Kidney epithelial cell (primary cell): ENCODE results near the gene SMARCD3. TPM values are rescaled to one million over a fixed set of nuclear protein-coding genes. Genes with fewer than 3 reads are reported as not detected.

Experiments
- DNase-seq: peaks from one replicate; pipeline ENCODE4 v3.0.0-alpha.2; 2010; ENCODE audit warnings: low read depth
- H3K27me3 ChIP-seq: 2 replicates; pipeline ENCODE4 v1.6.0; 2011; ENCODE audit warnings: low read length; ENCODE audit not compliant: control insufficient read depth, insufficient read depth
- H3K36me3 ChIP-seq: 2 replicates; pipeline ENCODE4 v1.5.1; 2011; ENCODE audit warnings: low read length; ENCODE audit not compliant: control insufficient read depth, insufficient read depth
- H3K4me3 ChIP-seq: 2 replicates; pipeline ENCODE4 v1.5.1; 2011; ENCODE audit warnings: low read depth, mild to moderate bottlenecking, control low read depth, low read length
- total RNA-seq: library from RNA; depleted of rRNA; stranded (reverse); fragments of >200 nt; gene quantifications from 2 replicates; pipeline ENCODE4 v1.2.3, GENCODE V29; 2015
- TF ChIP-seq, protein P1 (sequence below): IDR thresholded peaks from 2 replicates; pipeline ENCODE4 v1.5.1; 2011; ENCODE audit warnings: mild to moderate bottlenecking, moderate library complexity, low read length, control low read depth, inconsistent platforms; ENCODE audit not compliant: insufficient read depth, poor library complexity, severe bottlenecking

The SMARCD3 gene
- total RNA-seq, 1 donor from 2014 or later: 28.7 TPM

DNA sequence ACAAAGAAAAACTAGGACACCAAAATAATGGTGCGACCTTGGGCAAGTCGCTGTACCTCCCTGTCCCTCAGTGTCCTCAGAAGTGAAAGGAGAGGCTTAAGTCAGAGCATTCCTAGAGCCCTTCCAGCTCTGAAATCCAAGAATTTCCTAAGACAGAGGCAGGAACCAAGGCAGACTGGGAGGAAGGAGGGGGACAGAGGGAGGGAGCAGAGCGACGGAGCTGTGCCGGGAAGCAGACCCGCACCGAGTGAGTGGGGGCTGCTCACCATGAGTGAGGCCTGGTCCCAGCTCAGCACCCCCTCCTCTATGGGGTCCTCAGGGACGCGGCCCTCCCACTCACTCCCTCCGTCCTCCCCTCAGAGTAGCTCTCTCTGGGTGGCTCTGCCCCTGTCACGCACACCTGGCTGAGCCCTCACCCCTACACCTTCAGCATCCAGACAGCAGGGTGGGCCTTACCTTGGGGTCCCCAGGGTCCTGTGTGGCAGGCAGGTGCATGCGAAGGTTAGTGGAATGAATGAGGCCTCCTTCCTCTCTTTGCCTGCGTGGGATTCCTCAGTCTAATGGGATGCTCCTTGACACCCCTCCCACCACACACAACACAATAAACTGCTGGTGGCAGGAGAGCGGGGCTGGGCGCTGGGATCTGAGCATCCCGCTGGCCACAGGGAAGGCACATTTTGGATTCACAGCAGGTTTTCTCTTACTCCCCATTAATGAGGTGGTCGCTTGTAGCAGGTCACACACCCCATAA, 4.6 kb upstream of the SMARCD3 start:
- DNase-seq: no peak
- H3K4me3 ChIP-seq: no peak overlapping the region
- H3K36me3 ChIP-seq: no peaks in the 10 kb centered on the region
- H3K27me3 ChIP-seq: peaks cover 30% of the 10 kb centered on the region
- TF ChIP-seq, protein P1, sequence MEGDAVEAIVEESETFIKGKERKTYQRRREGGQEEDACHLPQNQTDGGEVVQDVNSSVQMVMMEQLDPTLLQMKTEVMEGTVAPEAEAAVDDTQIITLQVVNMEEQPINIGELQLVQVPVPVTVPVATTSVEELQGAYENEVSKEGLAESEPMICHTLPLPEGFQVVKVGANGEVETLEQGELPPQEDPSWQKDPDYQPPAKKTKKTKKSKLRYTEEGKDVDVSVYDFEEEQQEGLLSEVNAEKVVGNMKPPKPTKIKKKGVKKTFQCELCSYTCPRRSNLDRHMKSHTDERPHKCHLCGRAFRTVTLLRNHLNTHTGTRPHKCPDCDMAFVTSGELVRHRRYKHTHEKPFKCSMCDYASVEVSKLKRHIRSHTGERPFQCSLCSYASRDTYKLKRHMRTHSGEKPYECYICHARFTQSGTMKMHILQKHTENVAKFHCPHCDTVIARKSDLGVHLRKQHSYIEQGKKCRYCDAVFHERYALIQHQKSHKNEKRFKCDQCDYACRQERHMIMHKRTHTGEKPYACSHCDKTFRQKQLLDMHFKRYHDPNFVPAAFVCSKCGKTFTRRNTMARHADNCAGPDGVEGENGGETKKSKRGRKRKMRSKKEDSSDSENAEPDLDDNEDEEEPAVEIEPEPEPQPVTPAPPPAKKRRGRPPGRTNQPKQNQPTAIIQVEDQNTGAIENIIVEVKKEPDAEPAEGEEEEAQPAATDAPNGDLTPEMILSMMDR: no peak

DNA sequence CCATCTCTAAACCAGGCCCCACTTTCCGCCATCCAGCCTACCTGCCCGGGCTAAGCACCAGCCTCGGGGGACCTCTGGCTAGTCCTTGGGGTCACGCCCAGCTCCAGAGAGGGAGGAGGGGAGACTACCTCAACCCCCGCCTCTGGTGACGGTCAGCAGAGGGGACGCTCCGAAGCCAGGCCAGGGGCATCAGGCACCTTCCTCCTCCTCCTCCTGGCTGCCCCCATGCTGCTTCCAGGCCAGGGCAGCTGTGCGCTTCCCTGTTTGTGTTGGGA, 4.0 kb upstream of the SMARCD3 start:
- H3K36me3 ChIP-seq: no peaks in the 10 kb centered on the region

DNA sequence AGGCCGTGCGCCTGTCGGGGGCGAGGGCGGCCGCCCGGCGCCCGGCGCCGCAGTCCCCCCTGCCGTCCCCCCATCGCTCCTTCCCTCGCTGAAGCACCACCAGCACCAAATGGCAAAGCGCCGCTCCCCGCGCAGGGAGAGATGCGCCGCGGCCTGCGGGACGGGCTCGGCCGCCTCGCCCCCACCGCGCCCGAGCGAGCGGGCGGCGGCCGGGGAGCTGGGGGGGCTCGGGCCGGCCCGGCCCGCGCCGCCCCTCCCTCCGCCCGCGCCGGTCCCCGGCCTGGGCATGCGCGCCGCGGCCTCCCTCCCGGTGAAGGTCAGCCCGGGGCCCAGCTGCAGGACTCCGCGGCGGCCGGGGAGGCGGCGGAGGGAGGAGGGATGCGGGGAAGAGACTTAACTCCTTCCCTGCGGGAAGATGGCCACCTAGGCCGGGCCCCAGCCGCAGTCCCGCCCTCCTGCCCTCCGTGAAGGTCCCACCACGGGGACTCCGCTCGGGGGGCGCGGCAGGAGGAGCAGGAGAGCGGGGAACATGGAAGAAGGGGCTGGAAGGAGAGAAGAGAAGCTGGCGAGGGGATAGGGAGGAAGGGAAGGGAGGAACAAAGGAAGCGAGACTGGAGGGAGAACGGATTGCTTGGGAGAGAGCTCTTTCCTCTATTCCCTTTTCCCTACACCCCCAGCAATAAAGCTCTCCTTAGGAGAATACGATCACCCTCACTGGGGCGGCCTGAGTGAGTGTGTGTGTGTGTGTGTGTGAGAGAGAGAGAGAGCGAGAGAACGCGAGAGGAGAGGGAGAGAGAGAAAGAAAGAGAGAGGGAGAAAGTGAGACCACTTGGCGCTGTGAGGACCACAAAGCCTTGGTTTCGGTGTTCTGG, 3.4 kb upstream of the SMARCD3 start:
- Histone ChIP-seq H3K4me3 (peak overlapping the region; percentile 40), H3K27me3 (peaks cover 20% of the 10 kb centered on the region), H3K36me3 (no peaks in the 10 kb centered on the region)
- TF ChIP-seq, protein P1: no peak
- DNase-seq: no peak

More for the DNA sequence above, 4.0 kb upstream of the SMARCD3 start:
- TF ChIP-seq, protein P1: no peak
- Histone ChIP-seq H3K4me3 (peak overlapping the region; percentile 40), H3K27me3 (peaks cover 24% of the 10 kb centered on the region)
- DNase-seq: no peak

DNA sequence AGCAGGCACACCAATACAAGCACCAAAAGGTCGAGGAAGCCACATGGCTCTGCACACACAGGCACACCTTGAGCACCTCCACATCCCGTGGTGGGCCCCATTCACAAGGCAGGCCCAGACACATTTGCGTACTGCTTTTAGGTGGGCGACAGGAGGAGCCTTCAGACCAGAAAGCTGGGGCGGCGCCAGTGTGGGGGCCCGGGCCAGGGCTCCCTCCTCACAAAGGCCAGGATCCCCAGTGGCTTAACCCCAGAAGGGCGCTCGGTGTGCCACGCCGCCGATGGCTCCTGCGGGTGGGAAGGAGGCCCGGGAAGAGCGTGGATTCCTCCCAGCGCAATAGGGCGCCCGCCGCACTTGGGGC, 2.8 kb upstream of the SMARCD3 start:
- TF ChIP-seq, protein P1: no peak
- H3K4me3 ChIP-seq: peak overlapping the region; percentile 40
- H3K27me3 ChIP-seq: peaks cover 15% of the 10 kb centered on the region
- no peaks in the 10 kb centered on the region for H3K36me3 ChIP-seq
- no peak for DNase-seq

DNA sequence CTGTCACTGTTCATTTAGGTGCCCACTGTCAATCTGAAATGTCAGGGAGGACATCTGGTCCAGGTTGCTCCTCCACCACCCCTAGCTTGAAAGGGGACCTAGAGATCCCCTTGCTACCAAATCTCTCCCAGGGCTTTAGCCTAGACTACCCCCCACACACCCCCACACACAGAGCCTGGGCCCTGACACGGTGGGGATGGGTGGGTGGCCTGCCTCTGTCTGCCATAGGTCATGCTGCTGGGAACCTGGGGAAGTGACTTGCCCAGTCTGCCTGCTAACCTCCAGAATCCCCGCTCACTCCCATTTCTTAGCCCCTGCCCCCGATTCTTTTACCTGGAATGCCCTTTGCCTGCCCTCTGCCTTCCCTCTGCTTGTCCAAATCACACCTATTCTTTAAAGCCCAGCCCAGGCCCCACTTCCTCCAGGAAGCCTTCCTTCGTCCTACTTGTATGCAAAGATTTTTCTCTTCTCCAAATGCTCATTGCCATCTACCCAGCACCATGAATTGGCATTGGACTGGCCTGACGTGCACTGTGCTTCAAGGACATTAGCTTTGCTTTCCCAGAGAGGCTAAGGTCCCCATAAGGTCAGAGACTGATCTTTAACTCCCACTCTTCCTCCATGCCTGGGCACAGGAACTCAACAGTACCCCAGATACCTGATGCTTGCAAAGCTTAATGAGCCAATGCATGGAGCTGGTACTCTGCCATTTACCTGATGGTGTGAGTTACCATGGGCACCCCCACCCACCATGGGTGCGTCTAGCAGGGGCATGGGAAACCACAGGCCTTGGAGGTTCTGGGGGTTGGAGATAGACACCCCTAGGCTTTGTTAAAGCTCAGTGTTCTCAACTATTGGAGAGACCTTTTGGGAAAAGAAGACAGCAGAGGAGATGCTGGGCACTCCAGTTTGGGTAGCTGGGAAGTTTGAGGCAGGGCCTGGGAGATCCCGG, 2.0 kb upstream of the SMARCD3 start:
- Histone ChIP-seq H3K4me3 (no peak overlapping the region), H3K27me3 (peaks cover 10% of the 10 kb centered on the region), H3K36me3 (no peaks in the 10 kb centered on the region)
- DNase-seq: no peak
- TF ChIP-seq, protein P1: no peak
